Liver (tissue), 9 donors: ENCODE data around the gene TSTD1. TPM values are rescaled to one million over a fixed set of nuclear protein-coding genes. Genes with fewer than 3 reads are reported as not detected.
A peak's percentile ranks its signal among the peaks of the same experiment; 100 is the strongest.
"Not testable (repeated sequence)": the region's sequence is repeated elsewhere in the genome, so short reads cannot be mapped to it uniquely, and the experiment has no call there.

Source experiments
- DNase-seq: peaks from one replicate; pipeline ENCODE4 v3.0.0-alpha.2; 2017; ENCODE audit warnings: low spot score
- H3K27ac ChIP-seq, 2 donors: one replicate each; pipeline ENCODE4 v1.7.0; 2013; ENCODE audit warnings: inconsistent platforms in 2 of 2, low read length in 2 of 2, control low read depth in 1 of 2, low read depth in 1 of 2, mild to moderate bottlenecking in 1 of 2
- H3K27me3 ChIP-seq, 4 donors: one replicate each; pipeline versions ENCODE4 v1.6.1 to v1.7.0; 2013; ENCODE audit warnings: low read length in 3 of 4, inconsistent platforms in 1 of 4, mild to moderate bottlenecking in 1 of 4, moderate library complexity in 1 of 4; ENCODE audit not compliant: control insufficient read depth in 4 of 4, insufficient read depth in 4 of 4
- H3K36me3 ChIP-seq, 4 donors: one replicate each; pipeline versions ENCODE4 v1.6.1 to v1.7.0; 2013; ENCODE audit warnings: low read length in 3 of 4, mild to moderate bottlenecking in 3 of 4, low read depth in 1 of 4, moderate library complexity in 1 of 4; ENCODE audit not compliant: control insufficient read depth in 4 of 4, insufficient read depth in 3 of 4
- H3K4me1 ChIP-seq, 4 donors: one replicate each; pipeline versions ENCODE4 v1.6.1 to v1.7.0; 2013; ENCODE audit warnings: low read length in 3 of 4, mild to moderate bottlenecking in 3 of 4, moderate library complexity in 1 of 4; ENCODE audit not compliant: control insufficient read depth in 4 of 4, insufficient read depth in 4 of 4
- H3K4me3 ChIP-seq, 3 donors: one replicate each; pipeline versions ENCODE4 v1.6.1 to v1.7.0; 2013; ENCODE audit warnings: low read length in 3 of 3, control low read depth in 1 of 3, low read depth in 1 of 3, mild to moderate bottlenecking in 1 of 3
- H3K9ac ChIP-seq, 2 donors: one replicate each; pipeline ENCODE4 v1.7.0; 2013; ENCODE audit warnings: low read length in 2 of 2, mild to moderate bottlenecking in 2 of 2, moderate library complexity in 2 of 2, control low read depth in 1 of 2, low read depth in 1 of 2
- H3K9me3 ChIP-seq, 4 donors: one replicate each; pipeline versions ENCODE4 v1.6.1 to v1.7.0; 2013; ENCODE audit warnings: low read length in 3 of 4; ENCODE audit not compliant: control insufficient read depth in 4 of 4
- FOXA1 ChIP-seq: IDR thresholded peaks from 2 replicates; pipeline ENCODE4 v1.6.1; 2016; ENCODE audit warnings: antibody characterized with exemption
- FOXA2 ChIP-seq: IDR thresholded peaks from 2 replicates; pipeline ENCODE4 v1.6.1; 2016; ENCODE audit warnings: antibody characterized with exemption
- GABPA ChIP-seq, 2 donors: IDR thresholded peaks in 1 of 2; conservative IDR thresholded peaks in 1 of 2; 2 replicates each; pipeline ENCODE4 v1.6.1; 2016; ENCODE audit warnings: antibody characterized with exemption in 2 of 2, mild to moderate bottlenecking in 1 of 2, moderate library complexity in 1 of 2
- HNF4A ChIP-seq, 2 donors: conservative IDR thresholded peaks; 2 replicates each; pipeline ENCODE4 v1.6.1; 2016; ENCODE audit warnings: antibody characterized with exemption in 2 of 2, mild to moderate bottlenecking in 2 of 2
- HNF4G ChIP-seq: IDR thresholded peaks from 2 replicates; pipeline ENCODE4 v1.6.1; 2016; ENCODE audit warnings: antibody characterized with exemption
- NR2F2 ChIP-seq: IDR thresholded peaks from 2 replicates; pipeline ENCODE4 v1.6.1; 2016; ENCODE audit warnings: antibody characterized with exemption
- RAD21 ChIP-seq, 2 donors: IDR thresholded peaks; 2 replicates each; pipeline ENCODE4 v1.6.1; 2016; ENCODE audit warnings: antibody characterized with exemption in 2 of 2, mild to moderate bottlenecking in 2 of 2
- RXRA ChIP-seq, 2 donors: IDR thresholded peaks; 2 replicates each; pipeline ENCODE4 v1.6.1; 2017 to 2018; ENCODE audit warnings: antibody characterized with exemption in 2 of 2, mild to moderate bottlenecking in 1 of 2
- SP1 ChIP-seq: IDR thresholded peaks from 2 replicates; pipeline ENCODE4 v1.6.1; 2018; ENCODE audit warnings: antibody characterized with exemption, mild to moderate bottlenecking
- TAF1 ChIP-seq: conservative IDR thresholded peaks from 2 replicates; pipeline ENCODE4 v1.6.1; 2016; ENCODE audit warnings: antibody characterized with exemption, mild to moderate bottlenecking
- YY1 ChIP-seq: IDR thresholded peaks from 2 replicates; pipeline ENCODE4 v1.6.1; 2016; ENCODE audit warnings: antibody characterized with exemption, mild to moderate bottlenecking
- WGBS: extraction: QIAGEN DNeasy Blood & Tissue Kit; methylation state at CpG from one replicate; pipeline ENCODE4 v1.1.7; 2013; 5-methylcytosine and 5-hydroxymethylcytosine counted together
- polyA plus RNA-seq, 2 donors: library from polyadenylated mRNA; stranded (reverse) in 1 of 2; unstranded in 1 of 2; fragments of 200-250 nt in 1 of 2; fragments of >200 nt in 1 of 2; fragmentation: Nextera tagmentation in 1 of 2; extraction: Ambion mirVana in 1 of 2; gene quantifications; one replicate each; pipeline versions ENCODE4 v1.2.1 to v1.2.3, GENCODE V29; 2013 to 2015
- total RNA-seq, 2 donors: library from RNA; depleted of rRNA; stranded (reverse); fragments of >200 nt; gene quantifications; one replicate each; pipeline ENCODE4 v1.2.3, GENCODE V29; 2014
- TF ChIP-seq, protein P1 (sequence below): IDR thresholded peaks from 2 replicates; pipeline ENCODE4 v1.6.1; 2016; ENCODE audit warnings: antibody characterized with exemption, mild to moderate bottlenecking
- TF ChIP-seq, protein P2 (sequence below): fragments of 150-350 bp; IDR thresholded peaks from 2 replicates; pipeline ENCODE4 v1.5.1; 2017; ENCODE audit warnings: improper control_type of control experiment, low read depth, low read length; ENCODE audit not compliant: missing input control
- TF ChIP-seq, protein P3 (sequence below): IDR thresholded peaks from 2 replicates; pipeline ENCODE4 v1.6.1; 2016; ENCODE audit warnings: antibody characterized with exemption
- TF ChIP-seq, protein P4 (sequence below): IDR thresholded peaks from 2 replicates; pipeline ENCODE4 v1.6.1; 2016; ENCODE audit warnings: antibody characterized with exemption
- donor health status: healthy.
- donor health status: healthy.
- donor health status: healthy.
- donor health status: healthy.
- donor health status: healthy.

TSTD1 gene
- total and polyA plus RNA-seq, 4 donors, result 10.9 to 67.5 (median 34.8) TPM

DNA sequence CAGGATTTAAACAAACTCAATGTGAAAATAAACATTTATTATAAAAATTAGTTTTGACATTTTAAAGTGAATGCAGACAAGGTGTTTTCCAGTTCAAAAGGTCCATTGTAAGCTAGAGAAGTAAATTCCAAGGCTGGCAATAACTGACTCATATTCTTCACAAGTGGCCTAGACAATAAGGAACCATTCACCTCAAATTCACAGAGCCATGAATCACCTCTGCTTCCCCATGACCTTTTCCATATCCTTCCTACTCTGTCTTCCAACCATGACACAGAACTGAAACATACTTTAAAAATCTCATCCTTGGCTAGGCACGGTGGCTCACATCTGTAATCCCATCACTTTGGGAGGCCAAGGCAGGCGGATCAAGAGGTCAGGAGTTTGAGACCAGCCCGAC, 42.6 kb downstream of the TSTD1 start:
- H3K9me3 ChIP-seq, result no peaks in the 10 kb centered on the region
- TF ChIP-seq HNF4A (conservative IDR thresholded peaks at IDR 0.05), result no peak
- no peak for TF ChIP-seq SP1
- TF ChIP-seq TAF1, result no peak
- no peak for TF ChIP-seq FOXA1
- no peak for TF ChIP-seq RXRA (IDR thresholded peaks at IDR 0.05)
- TF ChIP-seq, protein P1, sequence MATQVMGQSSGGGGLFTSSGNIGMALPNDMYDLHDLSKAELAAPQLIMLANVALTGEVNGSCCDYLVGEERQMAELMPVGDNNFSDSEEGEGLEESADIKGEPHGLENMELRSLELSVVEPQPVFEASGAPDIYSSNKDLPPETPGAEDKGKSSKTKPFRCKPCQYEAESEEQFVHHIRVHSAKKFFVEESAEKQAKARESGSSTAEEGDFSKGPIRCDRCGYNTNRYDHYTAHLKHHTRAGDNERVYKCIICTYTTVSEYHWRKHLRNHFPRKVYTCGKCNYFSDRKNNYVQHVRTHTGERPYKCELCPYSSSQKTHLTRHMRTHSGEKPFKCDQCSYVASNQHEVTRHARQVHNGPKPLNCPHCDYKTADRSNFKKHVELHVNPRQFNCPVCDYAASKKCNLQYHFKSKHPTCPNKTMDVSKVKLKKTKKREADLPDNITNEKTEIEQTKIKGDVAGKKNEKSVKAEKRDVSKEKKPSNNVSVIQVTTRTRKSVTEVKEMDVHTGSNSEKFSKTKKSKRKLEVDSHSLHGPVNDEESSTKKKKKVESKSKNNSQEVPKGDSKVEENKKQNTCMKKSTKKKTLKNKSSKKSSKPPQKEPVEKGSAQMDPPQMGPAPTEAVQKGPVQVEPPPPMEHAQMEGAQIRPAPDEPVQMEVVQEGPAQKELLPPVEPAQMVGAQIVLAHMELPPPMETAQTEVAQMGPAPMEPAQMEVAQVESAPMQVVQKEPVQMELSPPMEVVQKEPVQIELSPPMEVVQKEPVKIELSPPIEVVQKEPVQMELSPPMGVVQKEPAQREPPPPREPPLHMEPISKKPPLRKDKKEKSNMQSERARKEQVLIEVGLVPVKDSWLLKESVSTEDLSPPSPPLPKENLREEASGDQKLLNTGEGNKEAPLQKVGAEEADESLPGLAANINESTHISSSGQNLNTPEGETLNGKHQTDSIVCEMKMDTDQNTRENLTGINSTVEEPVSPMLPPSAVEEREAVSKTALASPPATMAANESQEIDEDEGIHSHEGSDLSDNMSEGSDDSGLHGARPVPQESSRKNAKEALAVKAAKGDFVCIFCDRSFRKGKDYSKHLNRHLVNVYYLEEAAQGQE, result no peak
- TF ChIP-seq, protein P2, sequence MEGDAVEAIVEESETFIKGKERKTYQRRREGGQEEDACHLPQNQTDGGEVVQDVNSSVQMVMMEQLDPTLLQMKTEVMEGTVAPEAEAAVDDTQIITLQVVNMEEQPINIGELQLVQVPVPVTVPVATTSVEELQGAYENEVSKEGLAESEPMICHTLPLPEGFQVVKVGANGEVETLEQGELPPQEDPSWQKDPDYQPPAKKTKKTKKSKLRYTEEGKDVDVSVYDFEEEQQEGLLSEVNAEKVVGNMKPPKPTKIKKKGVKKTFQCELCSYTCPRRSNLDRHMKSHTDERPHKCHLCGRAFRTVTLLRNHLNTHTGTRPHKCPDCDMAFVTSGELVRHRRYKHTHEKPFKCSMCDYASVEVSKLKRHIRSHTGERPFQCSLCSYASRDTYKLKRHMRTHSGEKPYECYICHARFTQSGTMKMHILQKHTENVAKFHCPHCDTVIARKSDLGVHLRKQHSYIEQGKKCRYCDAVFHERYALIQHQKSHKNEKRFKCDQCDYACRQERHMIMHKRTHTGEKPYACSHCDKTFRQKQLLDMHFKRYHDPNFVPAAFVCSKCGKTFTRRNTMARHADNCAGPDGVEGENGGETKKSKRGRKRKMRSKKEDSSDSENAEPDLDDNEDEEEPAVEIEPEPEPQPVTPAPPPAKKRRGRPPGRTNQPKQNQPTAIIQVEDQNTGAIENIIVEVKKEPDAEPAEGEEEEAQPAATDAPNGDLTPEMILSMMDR, result no peak
- TF ChIP-seq, protein P3, sequence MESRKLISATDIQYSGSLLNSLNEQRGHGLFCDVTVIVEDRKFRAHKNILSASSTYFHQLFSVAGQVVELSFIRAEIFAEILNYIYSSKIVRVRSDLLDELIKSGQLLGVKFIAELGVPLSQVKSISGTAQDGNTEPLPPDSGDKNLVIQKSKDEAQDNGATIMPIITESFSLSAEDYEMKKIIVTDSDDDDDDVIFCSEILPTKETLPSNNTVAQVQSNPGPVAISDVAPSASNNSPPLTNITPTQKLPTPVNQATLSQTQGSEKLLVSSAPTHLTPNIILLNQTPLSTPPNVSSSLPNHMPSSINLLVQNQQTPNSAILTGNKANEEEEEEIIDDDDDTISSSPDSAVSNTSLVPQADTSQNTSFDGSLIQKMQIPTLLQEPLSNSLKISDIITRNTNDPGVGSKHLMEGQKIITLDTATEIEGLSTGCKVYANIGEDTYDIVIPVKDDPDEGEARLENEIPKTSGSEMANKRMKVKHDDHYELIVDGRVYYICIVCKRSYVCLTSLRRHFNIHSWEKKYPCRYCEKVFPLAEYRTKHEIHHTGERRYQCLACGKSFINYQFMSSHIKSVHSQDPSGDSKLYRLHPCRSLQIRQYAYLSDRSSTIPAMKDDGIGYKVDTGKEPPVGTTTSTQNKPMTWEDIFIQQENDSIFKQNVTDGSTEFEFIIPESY, result no peak
- TF ChIP-seq, protein P4, sequence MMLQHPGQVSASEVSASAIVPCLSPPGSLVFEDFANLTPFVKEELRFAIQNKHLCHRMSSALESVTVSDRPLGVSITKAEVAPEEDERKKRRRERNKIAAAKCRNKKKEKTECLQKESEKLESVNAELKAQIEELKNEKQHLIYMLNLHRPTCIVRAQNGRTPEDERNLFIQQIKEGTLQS, result no peak
- TF ChIP-seq FOXA2, result no peak
- TF ChIP-seq NR2F2, result no peak
- no peak for TF ChIP-seq YY1
- peaks cover 0 to 31% (median 24%) of the 10 kb centered on the region in 4 donors for H3K36me3 ChIP-seq
- H3K9ac ChIP-seq, result no peak overlapping the region
- DNase-seq, result no peak
- H3K4me3 ChIP-seq, result no peak overlapping the region
- no peaks in the 10 kb centered on the region for H3K27me3 ChIP-seq
- no peak overlapping the region for H3K27ac ChIP-seq
- WGBS, result 90% methylated on average over 3 of the region's 3 CpGs
- peaks cover 0 to 5% (median 0%) of the 10 kb centered on the region in 4 donors for H3K4me1 ChIP-seq

DNA sequence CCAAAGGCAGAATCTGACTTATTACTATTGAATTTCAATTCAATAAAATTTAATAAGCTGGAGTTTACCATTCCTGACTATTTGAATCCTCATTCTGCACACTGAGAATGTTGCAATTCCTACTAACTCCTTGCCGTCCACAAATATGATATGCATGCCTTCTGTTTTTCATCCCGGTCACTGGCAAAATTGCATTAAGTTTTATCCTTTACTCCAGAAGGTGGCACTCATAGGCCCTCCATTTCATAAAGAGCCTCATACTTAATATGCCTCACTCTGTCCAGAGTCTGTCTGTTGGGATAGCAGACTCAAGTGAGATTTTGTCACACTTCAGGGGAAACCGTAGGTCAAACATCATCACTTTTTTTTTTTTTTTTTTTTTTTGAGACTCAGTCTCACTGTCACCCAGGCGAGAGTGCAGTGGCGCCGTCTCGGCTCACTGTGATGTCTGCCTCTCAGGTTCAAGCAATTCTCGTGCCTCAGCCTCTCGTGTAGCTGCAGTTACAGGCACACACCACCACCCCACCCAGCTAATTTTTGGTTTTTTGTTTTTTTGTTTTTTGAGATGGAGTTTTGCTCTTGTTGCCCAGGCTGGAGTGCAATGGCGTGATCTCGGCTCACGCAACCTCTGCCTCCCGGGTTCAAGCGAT, 45.1 kb downstream of the TSTD1 start:
- H3K4me1 ChIP-seq, result peaks cover 0 to 8% (median 1%) of the 10 kb centered on the region in 4 donors
- TF ChIP-seq RAD21 (IDR thresholded peaks at IDR 0.05), result peak; percentile 79 to 80
- peak in 1 of 2 donors; percentile 20 for TF ChIP-seq HNF4A (conservative IDR thresholded peaks at IDR 0.05)
- TF ChIP-seq, protein P2, result peak; percentile 30
- TF ChIP-seq NR2F2, result no peak
- TF ChIP-seq SP1, result peak; percentile 12
- TF ChIP-seq GABPA (IDR thresholded peaks at IDR 0.05 in 1 of 2, conservative IDR thresholded peaks at IDR 0.05 in 1 of 2), result no peak
- TF ChIP-seq, protein P4, result no peak
- no peak for TF ChIP-seq HNF4G
- H3K27me3 ChIP-seq, result no peaks in the 10 kb centered on the region
- peaks cover 0 to 6% (median 4%) of the 10 kb centered on the region in 4 donors for H3K36me3 ChIP-seq
- 79% methylated on average over 14 of the region's 14 CpGs for whole genome bisulfite sequencing
- no peak for DNase-seq
- no peak overlapping the region for H3K4me3 ChIP-seq
- H3K9me3 ChIP-seq, result no peaks in the 10 kb centered on the region
- no peak overlapping the region for H3K9ac ChIP-seq
- H3K27ac ChIP-seq, result no peak overlapping the region

DNA sequence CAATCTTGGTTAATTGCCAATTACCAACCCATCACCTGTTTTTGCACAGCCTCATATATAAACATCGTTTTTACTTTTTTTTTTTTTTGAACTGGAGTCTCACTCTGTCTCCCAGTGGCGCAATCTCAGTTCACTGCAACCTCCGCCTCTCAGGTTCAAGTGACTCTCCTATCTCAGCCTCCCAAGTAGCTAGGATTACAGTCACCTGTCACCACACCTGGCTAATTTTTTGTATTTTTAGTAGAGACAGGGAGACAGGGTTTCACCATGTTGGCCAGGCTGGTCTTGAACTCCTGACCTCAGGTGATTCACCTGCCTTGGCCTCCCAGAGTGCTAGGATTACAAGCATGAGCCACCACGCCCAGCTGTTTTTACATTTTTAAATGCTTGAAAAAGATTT, 46.7 kb downstream of the TSTD1 start:
- not testable (repeated sequence) for H3K4me1 ChIP-seq, H3K4me3 ChIP-seq, DNase-seq, H3K9me3 ChIP-seq, H3K9ac ChIP-seq, H3K27ac ChIP-seq, H3K36me3 ChIP-seq, H3K27me3 ChIP-seq
- WGBS, result 74% methylated on average over 4 of the region's 4 CpGs
